GM12873 (cell line): Measurements from ENCODE around the gene TYMP.

Experiments
- TF ChIP-seq, protein P1 (sequence below): IDR thresholded peaks from 2 replicates; pipeline ENCODE4 v1.5.1; 2012; ENCODE audit warnings: low read depth, mild to moderate bottlenecking, moderate library complexity, low read length, control low read depth; ENCODE audit not compliant: insufficient read depth; ENCODE audit errors: missing control alignments

TYMP gene

DNA sequence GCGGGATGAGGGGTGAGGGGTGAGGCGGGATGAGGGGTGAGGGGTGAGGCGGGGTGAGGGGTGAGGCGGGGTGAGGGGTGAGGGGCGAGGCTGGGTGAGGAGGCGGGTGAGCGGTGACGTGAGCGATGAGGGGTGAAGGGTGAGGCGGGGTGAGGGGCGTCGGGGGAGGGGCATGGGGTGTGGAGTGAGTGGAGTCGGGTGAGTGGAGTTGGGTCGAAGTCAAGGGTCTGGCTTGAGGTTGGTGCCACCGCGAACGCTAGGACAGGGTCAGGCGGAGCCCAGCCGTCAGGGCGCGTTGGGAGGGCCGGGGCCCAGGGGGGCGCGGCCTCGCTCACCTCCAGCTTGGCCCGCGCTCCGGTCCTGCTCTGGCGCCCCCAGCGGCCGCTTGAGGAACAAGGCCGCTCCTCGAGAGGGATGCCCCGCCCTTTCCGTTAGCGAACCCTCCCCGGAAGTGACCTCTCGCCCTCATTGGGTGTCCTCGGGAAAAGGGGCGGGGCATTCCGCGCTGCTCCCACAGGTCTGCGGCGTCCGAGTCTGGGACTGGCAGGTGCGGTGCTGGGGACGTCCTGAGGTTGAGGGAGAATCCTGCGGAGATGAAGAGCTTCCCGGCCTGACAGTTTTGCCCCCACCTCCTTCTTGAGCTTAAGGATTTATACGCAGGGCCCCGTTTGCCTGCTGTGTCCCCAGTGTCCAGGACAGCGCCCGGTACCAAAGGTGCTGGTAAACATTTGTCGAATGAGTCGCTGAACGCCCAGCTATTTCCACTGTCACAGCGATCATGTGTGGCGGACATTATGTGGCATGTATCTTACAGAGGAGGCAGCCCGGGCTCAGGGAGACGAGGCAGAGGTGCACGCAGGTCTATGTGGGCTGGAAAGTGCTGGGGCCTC, 33.0 kb upstream of the TYMP start, which contains the start of gene SYCE3:
Gene SYCE3 (minus strand): TSS at position 397 of the 890 bp plus-strand sequence. CDS start 6,514 bp downstream, outside the sequence.
- TF ChIP-seq, protein P1, sequence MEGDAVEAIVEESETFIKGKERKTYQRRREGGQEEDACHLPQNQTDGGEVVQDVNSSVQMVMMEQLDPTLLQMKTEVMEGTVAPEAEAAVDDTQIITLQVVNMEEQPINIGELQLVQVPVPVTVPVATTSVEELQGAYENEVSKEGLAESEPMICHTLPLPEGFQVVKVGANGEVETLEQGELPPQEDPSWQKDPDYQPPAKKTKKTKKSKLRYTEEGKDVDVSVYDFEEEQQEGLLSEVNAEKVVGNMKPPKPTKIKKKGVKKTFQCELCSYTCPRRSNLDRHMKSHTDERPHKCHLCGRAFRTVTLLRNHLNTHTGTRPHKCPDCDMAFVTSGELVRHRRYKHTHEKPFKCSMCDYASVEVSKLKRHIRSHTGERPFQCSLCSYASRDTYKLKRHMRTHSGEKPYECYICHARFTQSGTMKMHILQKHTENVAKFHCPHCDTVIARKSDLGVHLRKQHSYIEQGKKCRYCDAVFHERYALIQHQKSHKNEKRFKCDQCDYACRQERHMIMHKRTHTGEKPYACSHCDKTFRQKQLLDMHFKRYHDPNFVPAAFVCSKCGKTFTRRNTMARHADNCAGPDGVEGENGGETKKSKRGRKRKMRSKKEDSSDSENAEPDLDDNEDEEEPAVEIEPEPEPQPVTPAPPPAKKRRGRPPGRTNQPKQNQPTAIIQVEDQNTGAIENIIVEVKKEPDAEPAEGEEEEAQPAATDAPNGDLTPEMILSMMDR, result peak; percentile 91

DNA sequence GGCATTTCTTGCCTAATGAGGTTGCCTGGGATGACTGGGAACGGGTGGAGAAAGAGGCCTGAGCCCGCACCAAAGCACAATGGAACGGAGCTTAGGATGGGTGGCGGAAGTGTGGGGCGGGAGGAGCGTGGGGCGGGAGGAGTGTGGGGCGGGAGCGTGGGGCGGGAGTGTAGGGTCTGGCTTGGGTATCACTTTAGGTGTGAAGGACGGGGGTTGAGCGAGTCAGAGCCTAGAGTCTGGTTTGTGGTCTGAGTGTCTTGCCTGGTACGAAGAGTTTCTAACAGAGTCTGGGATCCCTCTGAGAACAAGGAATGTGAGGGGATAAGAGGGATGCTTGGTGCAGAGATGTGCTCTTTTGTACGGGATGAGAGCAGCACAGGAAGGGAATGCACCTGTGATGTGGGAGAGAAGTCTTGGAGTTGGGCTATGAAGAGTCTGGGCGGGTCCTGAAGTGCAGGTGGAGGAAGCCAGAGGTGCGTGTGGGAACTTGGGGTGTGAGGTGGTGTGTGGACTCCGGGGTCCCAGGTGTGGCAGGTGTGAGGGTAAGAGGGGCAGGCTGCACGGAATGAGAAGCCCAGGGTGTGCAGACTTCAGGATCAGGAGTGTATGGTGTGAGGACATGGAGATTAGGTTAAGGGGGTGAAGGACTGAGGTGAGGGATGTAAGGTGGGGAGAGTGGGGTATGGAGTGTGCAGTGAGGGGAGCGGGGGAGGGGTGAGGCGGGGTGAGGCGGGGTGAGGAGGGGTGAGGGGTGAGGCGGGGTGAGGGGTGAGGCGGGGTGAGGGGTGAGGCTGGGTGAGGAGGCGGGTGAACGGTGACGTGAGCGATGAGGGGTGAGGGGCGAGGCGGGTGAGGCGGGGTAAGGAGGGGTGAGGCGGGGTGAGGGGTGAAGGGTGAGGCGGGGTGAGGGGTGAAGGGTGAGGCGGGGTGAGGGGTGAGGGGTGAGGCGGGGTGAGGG, 31.9 kb upstream of the TYMP start:
- TF ChIP-seq, protein P1, result no peak

DNA sequence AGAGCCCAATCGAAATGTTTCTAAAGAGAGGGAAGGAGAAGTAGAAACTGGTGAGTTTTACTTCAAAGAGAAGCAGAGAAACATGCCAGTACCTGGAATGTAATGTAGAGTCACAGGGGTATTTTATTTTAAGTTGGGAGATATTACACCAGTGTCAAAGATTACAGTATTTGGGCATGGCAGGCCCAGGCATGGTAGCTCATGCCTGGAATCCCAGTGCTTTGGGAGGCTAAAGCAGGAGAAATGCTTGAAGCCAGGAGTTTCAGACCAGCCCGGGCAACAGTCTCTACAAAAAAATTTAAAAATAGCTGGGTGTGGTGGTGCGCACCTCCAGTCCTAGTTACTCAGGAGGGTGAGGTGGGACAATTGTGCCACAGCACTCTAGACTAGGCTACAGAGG, 30.2 kb upstream of the TYMP start:
- TF ChIP-seq, protein P1, result no peak

DNA sequence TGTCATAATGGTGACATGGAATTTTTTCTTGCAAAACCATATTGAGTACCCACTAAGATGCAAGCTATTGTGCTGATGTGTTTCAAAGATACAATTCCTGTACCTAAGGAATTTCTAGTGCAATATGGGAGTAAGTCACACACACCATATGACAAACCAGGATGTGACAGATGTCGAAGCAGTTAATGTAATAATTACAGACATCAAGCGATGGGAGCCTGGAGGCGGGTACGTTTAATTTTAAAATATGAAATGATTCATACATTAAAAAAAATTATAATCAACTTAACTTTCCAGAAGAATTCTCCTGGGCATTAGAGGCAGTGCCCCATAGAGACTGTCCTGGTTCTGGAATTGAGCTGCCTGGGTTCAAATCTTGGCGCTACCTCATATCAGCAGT, 26.9 kb upstream of the TYMP start:
- TF ChIP-seq, protein P1, result no peak

DNA sequence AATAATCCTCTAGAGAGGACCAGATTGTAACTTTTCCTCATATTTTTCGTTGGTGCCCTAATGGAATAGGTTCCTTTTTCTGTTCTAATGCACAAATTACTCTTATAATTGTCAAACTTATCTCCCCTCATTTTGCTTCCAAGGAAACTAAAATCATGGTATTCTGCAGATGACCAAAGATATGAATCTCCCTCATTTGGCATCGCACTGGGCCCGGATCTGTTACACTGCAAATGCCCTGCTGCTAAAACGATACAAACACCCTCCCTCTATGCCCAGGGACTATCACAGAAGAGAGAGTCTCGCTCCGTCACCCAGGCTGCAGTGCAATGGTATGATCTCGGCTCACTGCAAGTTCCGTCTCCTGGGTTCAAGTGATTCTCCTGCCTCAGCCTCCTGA, 23.5 kb upstream of the TYMP start:
- TF ChIP-seq, protein P1, result no peak

DNA sequence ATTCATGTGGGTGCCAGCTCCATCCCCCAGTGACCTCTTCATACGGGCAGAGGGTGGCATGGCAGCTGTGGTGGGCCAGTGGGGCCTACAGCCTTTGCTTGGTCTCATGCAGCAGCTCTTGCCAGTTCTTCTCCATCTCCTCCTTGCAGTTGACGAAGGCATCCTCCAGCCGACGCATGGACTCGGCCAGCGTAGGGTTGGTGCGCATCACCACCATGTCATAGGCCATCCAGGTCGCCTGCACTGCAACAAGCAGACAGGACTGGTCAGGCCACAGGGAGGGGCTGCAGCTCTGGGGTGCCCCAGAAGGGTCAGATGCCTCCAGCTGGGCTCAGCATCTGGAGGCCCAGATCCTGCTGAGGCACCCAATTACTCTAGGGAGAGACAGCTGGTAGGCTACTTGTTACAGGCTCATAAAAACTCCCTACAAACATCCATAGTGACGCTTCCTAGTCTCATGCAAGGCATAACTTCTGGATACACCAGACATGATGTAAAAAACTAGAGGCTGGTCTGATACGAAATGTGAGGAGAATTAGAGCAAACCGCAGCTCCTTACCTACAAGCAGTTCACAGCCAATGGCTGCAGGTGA, 21.4 kb upstream of the TYMP start:
- TF ChIP-seq, protein P1, result no peak
